ENCODE measurements around the gene GNG3. TPM values are rescaled to one million over a fixed set of nuclear protein-coding genes. Genes with fewer than 3 reads are reported as not detected.

The GNG3 gene
- total RNA-seq, 1 experiment from 2014 or later = not detected

GRCh38 chr11:62719302-62719978 lies 12.0 kb downstream of the GNG3 start:
- peaks cover 92% of the 10 kb centered on the region for H3K36me3 Mint-ChIP-seq (ENCODE audit: insufficient read depth, unreplicated experiment)
- H3K4me3 Mint-ChIP-seq (ENCODE audit: unreplicated experiment) = no peak overlapping the region
- intact Hi-C loops (cut with micrococcal nuclease) = no loop called here
- H3K9me3 Mint-ChIP-seq (ENCODE audit: unreplicated experiment) = no peaks in the 10 kb centered on the region
- DNase-seq (ENCODE audit: unreplicated experiment) = no peak
- TF ChIP-seq, protein P1, sequence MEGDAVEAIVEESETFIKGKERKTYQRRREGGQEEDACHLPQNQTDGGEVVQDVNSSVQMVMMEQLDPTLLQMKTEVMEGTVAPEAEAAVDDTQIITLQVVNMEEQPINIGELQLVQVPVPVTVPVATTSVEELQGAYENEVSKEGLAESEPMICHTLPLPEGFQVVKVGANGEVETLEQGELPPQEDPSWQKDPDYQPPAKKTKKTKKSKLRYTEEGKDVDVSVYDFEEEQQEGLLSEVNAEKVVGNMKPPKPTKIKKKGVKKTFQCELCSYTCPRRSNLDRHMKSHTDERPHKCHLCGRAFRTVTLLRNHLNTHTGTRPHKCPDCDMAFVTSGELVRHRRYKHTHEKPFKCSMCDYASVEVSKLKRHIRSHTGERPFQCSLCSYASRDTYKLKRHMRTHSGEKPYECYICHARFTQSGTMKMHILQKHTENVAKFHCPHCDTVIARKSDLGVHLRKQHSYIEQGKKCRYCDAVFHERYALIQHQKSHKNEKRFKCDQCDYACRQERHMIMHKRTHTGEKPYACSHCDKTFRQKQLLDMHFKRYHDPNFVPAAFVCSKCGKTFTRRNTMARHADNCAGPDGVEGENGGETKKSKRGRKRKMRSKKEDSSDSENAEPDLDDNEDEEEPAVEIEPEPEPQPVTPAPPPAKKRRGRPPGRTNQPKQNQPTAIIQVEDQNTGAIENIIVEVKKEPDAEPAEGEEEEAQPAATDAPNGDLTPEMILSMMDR (IDR thresholded peaks at IDR 0.05; ENCODE audit: unreplicated experiment) = no peak
- no TSS peak for BruUV-seq (replicated peaks)
- peaks cover 21% of the 10 kb centered on the region for H3K4me1 Mint-ChIP-seq (ENCODE audit: insufficient read depth, unreplicated experiment)
- no peaks in the 10 kb centered on the region for H3K27me3 Mint-ChIP-seq (ENCODE audit: insufficient read depth, unreplicated experiment)
- POLR2A ChIA-PET = interaction anchor here (0.6 to 15.7 kb wide), 4 partner anchors 7 to 68 kb away, joined by 3 to 197 read pairs (median 6); partner anchors contain the start of genes HNRNPUL2, TMEM179B and TTC9C
- CTCF ChIA-PET = interaction anchor here (1.0 to 1.6 kb wide), 3 partner anchors 38 to 324 kb away, joined by 3 to 6 read pairs (median 4); no protein-coding TSS in a partner anchor
- no peak overlapping the region for H3K27ac Mint-ChIP-seq (ENCODE audit: low read depth, unreplicated experiment)

DNA sequence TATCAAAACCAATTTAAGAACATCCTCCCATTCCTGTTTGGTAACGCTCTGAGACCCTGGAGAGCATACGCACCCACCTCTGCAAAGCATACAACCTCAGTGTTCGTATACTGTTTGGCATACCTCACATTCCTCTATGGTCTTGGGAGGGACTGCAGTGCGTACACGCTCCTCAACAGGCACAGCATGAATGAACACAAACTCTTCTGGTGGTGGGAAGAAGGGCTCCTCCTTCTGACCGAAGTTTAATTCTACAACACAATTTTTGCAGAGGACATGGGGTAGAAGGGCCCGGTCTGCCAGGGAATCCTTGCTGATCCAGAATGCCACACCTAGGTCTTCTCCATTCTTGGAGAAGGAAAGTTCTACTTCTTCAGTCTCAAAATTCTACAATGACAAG lies 14.5 kb downstream of the GNG3 start:
- Mint-ChIP-seq H3K36me3 (ENCODE audit: insufficient read depth, unreplicated experiment) (peaks cover 89% of the 10 kb centered on the region), H3K27ac (ENCODE audit: low read depth, unreplicated experiment) (no peak overlapping the region), H3K4me1 (ENCODE audit: insufficient read depth, unreplicated experiment) (peaks cover 24% of the 10 kb centered on the region), H3K27me3 (ENCODE audit: insufficient read depth, unreplicated experiment) (no peaks in the 10 kb centered on the region), H3K9me3 (ENCODE audit: unreplicated experiment) (no peaks in the 10 kb centered on the region), H3K4me3 (ENCODE audit: unreplicated experiment) (no peak overlapping the region)
- TF ChIP-seq, protein P1 (IDR thresholded peaks at IDR 0.05; ENCODE audit: unreplicated experiment) = no peak
- DNase-seq (ENCODE audit: unreplicated experiment) = no peak
- TSS peak; percentile 36 for BruUV-seq (replicated peaks)
- ChIA-PET POLR2A (interaction anchor here (10.3 kb wide), 1 partner anchor 10 kb away, joined by 197 read pairs; the partner anchor contains the start of genes BSCL2 and GNG3), CTCF (no interaction called here)
- intact Hi-C loops (cut with micrococcal nuclease) = no loop called here

GRCh38 chr11:62724171-62724570 lies 16.7 kb downstream of the GNG3 start:
- ChIA-PET CTCF (interaction anchor here (0.6 to 2.2 kb wide), 8 partner anchors 14 to 331 kb away, joined by 3 to 11 read pairs (median 4); no protein-coding TSS in a partner anchor), POLR2A (interaction anchor here (0.8 to 10.3 kb wide), 19 partner anchors 12 to 171 kb away, joined by 3 to 197 read pairs (median 6); partner anchors contain the start of genes BSCL2, C11orf98, CSKMT and EEF1G)

GRCh38 chr11:62725646-62726045 lies 18.2 kb downstream of the GNG3 start:
- Mint-ChIP-seq H3K36me3 (ENCODE audit: insufficient read depth, unreplicated experiment) (peaks cover 70% of the 10 kb centered on the region), H3K4me1 (ENCODE audit: insufficient read depth, unreplicated experiment) (peaks cover 16% of the 10 kb centered on the region), H3K9me3 (ENCODE audit: unreplicated experiment) (no peaks in the 10 kb centered on the region), H3K27me3 (ENCODE audit: insufficient read depth, unreplicated experiment) (no peaks in the 10 kb centered on the region), H3K27ac (ENCODE audit: low read depth, unreplicated experiment) (peak overlapping the region; percentile 97), H3K4me3 (ENCODE audit: unreplicated experiment) (peak overlapping the region; percentile 92)
- BruUV-seq (replicated peaks) = no TSS peak
- ChIA-PET CTCF (interaction anchor here (0.7 to 3.1 kb wide), 3 partner anchors 20 to 58 kb away, joined by 3 to 22 read pairs (median 3); no protein-coding TSS in a partner anchor), POLR2A (interaction anchor here (0.7 to 10.3 kb wide), 18 partner anchors 13 to 156 kb away, joined by 3 to 197 read pairs (median 37); partner anchors contain the start of genes B3GAT3, BSCL2, C11orf98 and CSKMT)
- DNase-seq (ENCODE audit: unreplicated experiment) = peak; percentile 47
- TF ChIP-seq, protein P1 (IDR thresholded peaks at IDR 0.05; ENCODE audit: unreplicated experiment) = no peak
- intact Hi-C loops (cut with micrococcal nuclease) = no loop called here

More at GRCh38 chr11:62724171-62724570, 16.7 kb downstream of the GNG3 start:
- intact Hi-C loops (cut with micrococcal nuclease) = no loop called here
- H3K4me3 Mint-ChIP-seq (ENCODE audit: unreplicated experiment) = peak overlapping the region; percentile 92
- no peaks in the 10 kb centered on the region for H3K9me3 Mint-ChIP-seq (ENCODE audit: unreplicated experiment)
- no peaks in the 10 kb centered on the region for H3K27me3 Mint-ChIP-seq (ENCODE audit: insufficient read depth, unreplicated experiment)
- DNase-seq (ENCODE audit: unreplicated experiment) = no peak
- TF ChIP-seq, protein P1 (IDR thresholded peaks at IDR 0.05; ENCODE audit: unreplicated experiment) = no peak
- H3K27ac Mint-ChIP-seq (ENCODE audit: low read depth, unreplicated experiment) = peak overlapping the region; percentile 69
- no TSS peak for BruUV-seq (replicated peaks)
- H3K36me3 Mint-ChIP-seq (ENCODE audit: insufficient read depth, unreplicated experiment) = peaks cover 79% of the 10 kb centered on the region
- H3K4me1 Mint-ChIP-seq (ENCODE audit: insufficient read depth, unreplicated experiment) = peaks cover 20% of the 10 kb centered on the region

Measured in MCF 10A (cell line).